Measurements from ENCODE around the gene UBB. TPM values are rescaled to one million over a fixed set of nuclear protein-coding genes. Genes with fewer than 3 reads are reported as not detected.
A peak's percentile ranks its signal among the peaks of the same experiment; 100 is the strongest.

UBB gene
- total and polyA plus RNA-seq, 9 of the 15 experiments (the other 6 are each of a cell fraction or from before 2014, with no cell fraction given), result 1,069 to 4,143 (median 1,696) TPM

- FAIRE-seq, result no peak
- Histone ChIP-seq H3K36me3 (ENCODE audit: control insufficient read depth, insufficient read depth, low read length) (peaks cover 67% of the 10 kb centered on the region; the same call in 2 of the 3 replicates), H3K27me3 (ENCODE audit: control insufficient read depth in 2 of 2, insufficient read depth in 2 of 2, low read length in 2 of 2) (no peaks in the 10 kb centered on the region), H3K9me3 (replicated peaks; ENCODE audit: control insufficient read depth, insufficient read depth, low read depth, low read length) (no peaks in the 10 kb centered on the region), H3K4me1 (replicated peaks in 1 of 2; ENCODE audit: control insufficient read depth in 2 of 2, insufficient read depth in 2 of 2, low read length in 2 of 2) (peaks cover 4 to 11% of the 10 kb centered on the region in 2 experiments), H3K79me2 (ENCODE audit: control insufficient read depth, insufficient read depth, low read length) (peaks cover 8% of the 10 kb centered on the region; the same call in 1 of the 3 replicates), H3K27ac (ENCODE audit: extremely low read depth, low read depth, low read length) (no peak overlapping the region), H3K9me1 (ENCODE audit: control insufficient read depth, insufficient read depth, low read length) (no peaks in the 10 kb centered on the region), H4K20me1 (replicated peaks; ENCODE audit: control insufficient read depth, insufficient read depth, low read length) (no peaks in the 10 kb centered on the region), H2AFZ (ENCODE audit: low read depth, low read length) (no peak overlapping the region), H3K9ac (ENCODE audit: insufficient read depth in 1 of 2, low read depth in 2 of 2, low read length in 2 of 2) (no peak overlapping the region), H3K4me2 (ENCODE audit: insufficient read depth, low read length) (no peak overlapping the region), H3K4me3 (no peak overlapping the region)
- no peak for ATAC-seq
- in situ Hi-C loops (cut with MboI), result no loop called here
- no peak for DNase-seq (ENCODE audit: extremely low read depth in 1 of 4, low spot score in 3 of 4)
- TF ChIP-seq FOXA1 (IDR thresholded peaks at IDR 0.05; ENCODE audit: borderline replicate concordance), result no peak
- ChIA-PET POLR2A (interaction anchor here (0.6 to 0.8 kb wide), 2 partner anchors 10 to 44 kb away, joined by 3 read pairs; partner anchors contain the start of genes TRPV2 and UBB), CTCF (ENCODE audit: low intra/inter-chr PET ratio) (no interaction called here)
- WGBS (ENCODE audit: insufficient coverage, low coverage, missing lambda C conversion rate), result 50% methylated on average over 5 of the region's 6 CpGs
- intact Hi-C loops (cut with micrococcal nuclease), result no loop called here
- no TSS peak for BruUV-seq (replicated peaks)
Measured at GRCh38 chr17:16425202-16425601, 44.3 kb downstream of the UBB start.

- H3K79me2 ChIP-seq (ENCODE audit: control insufficient read depth, insufficient read depth, low read length), result no peaks in the 10 kb centered on the region; the same call in 2 of the 3 replicates
- H3K4me2 ChIP-seq (ENCODE audit: insufficient read depth, low read length), result no peak overlapping the region
- ChIA-PET POLR2A (interaction anchor here (1.0 to 2.3 kb wide), 2 partner anchors 11 to 13 kb away, joined by 5 to 26 read pairs; no protein-coding TSS in a partner anchor), CTCF (ENCODE audit: low intra/inter-chr PET ratio) (no interaction called here)
- no peaks in the 10 kb centered on the region for H4K20me1 ChIP-seq (replicated peaks; ENCODE audit: control insufficient read depth, insufficient read depth, low read length)
- H3K9me3 ChIP-seq (replicated peaks; ENCODE audit: control insufficient read depth, insufficient read depth, low read depth, low read length), result no peaks in the 10 kb centered on the region
- intact Hi-C loops (cut with micrococcal nuclease), result no loop called here
- no peak overlapping the region; a peak in 1 of 4 replicates for H3K9ac ChIP-seq (ENCODE audit: insufficient read depth in 1 of 2, low read depth in 2 of 2, low read length in 2 of 2)
- no peak overlapping the region for H2AFZ ChIP-seq (ENCODE audit: low read depth, low read length)
- no peak overlapping the region for H3K4me3 ChIP-seq
- H3K9me1 ChIP-seq (ENCODE audit: control insufficient read depth, insufficient read depth, low read length), result no peaks in the 10 kb centered on the region
- ATAC-seq (no peak), FAIRE-seq (no peak), DNase-seq (ENCODE audit: extremely low read depth in 1 of 4, low spot score in 3 of 4) (peak in 1 of 4 experiments; percentile 0)
- no TSS peak for BruUV-seq (replicated peaks)
- peaks cover 3% of the 10 kb centered on the region in 2 experiments; a peak in 3 of 5 replicates for H3K4me1 ChIP-seq (replicated peaks in 1 of 2; ENCODE audit: control insufficient read depth in 2 of 2, insufficient read depth in 2 of 2, low read length in 2 of 2)
- in situ Hi-C loops (cut with MboI), result no loop called here
- no peak overlapping the region for H3K27ac ChIP-seq (ENCODE audit: extremely low read depth, low read depth, low read length)
- H3K36me3 ChIP-seq (ENCODE audit: control insufficient read depth, insufficient read depth, low read length), result peaks cover 59% of the 10 kb centered on the region; the same call in 2 of the 3 replicates
- 88% methylated on average over 10 of the region's 20 CpGs for WGBS (ENCODE audit: insufficient coverage, low coverage, missing lambda C conversion rate)
- no peaks in the 10 kb centered on the region for H3K27me3 ChIP-seq (ENCODE audit: control insufficient read depth in 2 of 2, insufficient read depth in 2 of 2, low read length in 2 of 2)
- no peak for TF ChIP-seq ZC3H11A (IDR thresholded peaks at IDR 0.05; ENCODE audit: low read depth, low read length)
- TF ChIP-seq, protein P1, sequence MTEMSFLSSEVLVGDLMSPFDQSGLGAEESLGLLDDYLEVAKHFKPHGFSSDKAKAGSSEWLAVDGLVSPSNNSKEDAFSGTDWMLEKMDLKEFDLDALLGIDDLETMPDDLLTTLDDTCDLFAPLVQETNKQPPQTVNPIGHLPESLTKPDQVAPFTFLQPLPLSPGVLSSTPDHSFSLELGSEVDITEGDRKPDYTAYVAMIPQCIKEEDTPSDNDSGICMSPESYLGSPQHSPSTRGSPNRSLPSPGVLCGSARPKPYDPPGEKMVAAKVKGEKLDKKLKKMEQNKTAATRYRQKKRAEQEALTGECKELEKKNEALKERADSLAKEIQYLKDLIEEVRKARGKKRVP (CRISPR knock-in tag; IDR thresholded peaks at IDR 0.05), result no peak
- TF ChIP-seq LCOR (CRISPR knock-in tag; IDR thresholded peaks at IDR 0.05), result no peak
- TF ChIP-seq ZNF592 (IDR thresholded peaks at IDR 0.05), result no peak
Measured at GRCh38 chr17:16425698-16426659, 45.1 kb downstream of the UBB start.

Measured in K562 (cell line).